Lower lobe of right lung (tissue), 2 donors: ENCODE results near the gene RBBP8NL. TPM values are rescaled to one million over a fixed set of nuclear protein-coding genes. Genes with fewer than 3 reads are reported as not detected.

Experiments used
- ATAC-seq, 2 donors: fragments of 200-7000 bp; cut with Tn5 transposase; one replicate each; pipeline ENCODE4 v1.9.1; 2020 to 2022; ENCODE audit warnings: mild to moderate bottlenecking in 2 of 2, moderate library complexity in 2 of 2
- DNase-seq: peaks from one replicate; pipeline ENCODE4 v3.0.0-alpha.2; 2020
- H3K27ac ChIP-seq: fragments of 200-600 bp; one replicate; pipeline ENCODE4 v1.8.0; 2022
- H3K27me3 ChIP-seq: fragments of 200-600 bp; one replicate; pipeline ENCODE4 v1.8.0; 2022; ENCODE audit warnings: low read depth
- H3K36me3 ChIP-seq: fragments of 200-600 bp; one replicate; pipeline ENCODE4 v1.8.0; 2022; ENCODE audit warnings: mild to moderate bottlenecking
- H3K4me1 ChIP-seq: fragments of 200-600 bp; one replicate; pipeline ENCODE4 v1.8.0; 2022
- H3K4me3 ChIP-seq: fragments of 200-600 bp; one replicate; pipeline ENCODE4 v1.8.0; 2022; ENCODE audit warnings: mild to moderate bottlenecking
- H3K9me3 ChIP-seq: fragments of 200-600 bp; one replicate; pipeline ENCODE4 v1.8.0; 2022
- CTCF ChIP-seq: fragments of 200-600 bp; IDR thresholded peaks from one replicate; pipeline ENCODE4 v1.8.0; 2022; ENCODE audit warnings: antibody characterized with exemption, mild to moderate bottlenecking
- intact Hi-C: fragments of 100-400 bp; cut with DNase I; formaldehyde crosslinking; loops from one replicate; pipeline ENCODE4 v1.11.0; 2022
- total RNA-seq: library from RNA; stranded (reverse); fragmentation: NEBNext Ultra II Directional; extraction: Animal tissue kit (Norgen Biotek cat#: 25700); gene quantifications from one replicate; pipeline ENCODE4 v1.2.1, GENCODE V29; 2021
- donor health status: DM: no; HTN: yes; CAD: no; lungs with severe emphysema.

Gene RBBP8NL
- total RNA-seq, 1 donor from 2014 or later: 2.0 TPM

- H3K9me3 ChIP-seq: no peaks in the 10 kb centered on the region
- peaks cover 80% of the 10 kb centered on the region for H3K27me3 ChIP-seq
- H3K27ac ChIP-seq: peak overlapping the region; percentile 24
- intact Hi-C loops: no loop called here
- peaks cover 12% of the 10 kb centered on the region for H3K4me1 ChIP-seq
- peak overlapping the region; percentile 53 for H3K4me3 ChIP-seq
- no peak for ATAC-seq
- H3K36me3 ChIP-seq: no peaks in the 10 kb centered on the region
- TF ChIP-seq CTCF: no peak
- no peak for DNase-seq
These were observed 46.6 kb upstream of the RBBP8NL start for GRCh38 chr20:62473717-62474603.

GRCh38 chr20:62472941-62473585 lies 45.7 kb upstream of the RBBP8NL start:
- no peak for DNase-seq
- Histone ChIP-seq H3K4me1 (peaks cover 12% of the 10 kb centered on the region), H3K4me3 (peak overlapping the region; percentile 11), H3K27ac (no peak overlapping the region), H3K36me3 (no peaks in the 10 kb centered on the region), H3K27me3 (peaks cover 80% of the 10 kb centered on the region), H3K9me3 (no peaks in the 10 kb centered on the region)
- TF ChIP-seq CTCF: no peak
- intact Hi-C loops: no loop called here
- ATAC-seq: no peak

GRCh38 chr20:62472138-62472940 lies 45.0 kb upstream of the RBBP8NL start:
- Histone ChIP-seq H3K36me3 (no peaks in the 10 kb centered on the region), H3K9me3 (no peaks in the 10 kb centered on the region), H3K27me3 (peaks cover 73% of the 10 kb centered on the region), H3K4me3 (no peak overlapping the region), H3K4me1 (peaks cover 12% of the 10 kb centered on the region), H3K27ac (no peak overlapping the region)
- DNase-seq: no peak
- no peak for ATAC-seq
- intact Hi-C loops: no loop called here
- TF ChIP-seq CTCF: no peak

GRCh38 chr20:62470459-62470858 lies 43.1 kb upstream of the RBBP8NL start:
- intact Hi-C loops: no loop called here
- peaks cover 61% of the 10 kb centered on the region for H3K27me3 ChIP-seq
- H3K4me1 ChIP-seq: peaks cover 3% of the 10 kb centered on the region
- H3K9me3 ChIP-seq: no peaks in the 10 kb centered on the region
- ATAC-seq: no peak
- no peak for DNase-seq
- no peak for TF ChIP-seq CTCF
- no peak overlapping the region for H3K4me3 ChIP-seq
- no peak overlapping the region for H3K27ac ChIP-seq
- no peaks in the 10 kb centered on the region for H3K36me3 ChIP-seq

GRCh38 chr20:62470001-62470400 lies 42.7 kb upstream of the RBBP8NL start:
- intact Hi-C loops: no loop called here
- peaks cover 56% of the 10 kb centered on the region for H3K27me3 ChIP-seq
- H3K27ac ChIP-seq: no peak overlapping the region
- H3K4me1 ChIP-seq: no peaks in the 10 kb centered on the region
- H3K9me3 ChIP-seq: no peaks in the 10 kb centered on the region
- no peak for TF ChIP-seq CTCF
- no peak overlapping the region for H3K4me3 ChIP-seq
- no peak for ATAC-seq
- DNase-seq: no peak
- H3K36me3 ChIP-seq: no peaks in the 10 kb centered on the region
